LHCN-M2 (cell line): ENCODE measurements around the gene DHRS3. TPM values are rescaled to one million over a fixed set of nuclear protein-coding genes. Genes with fewer than 3 reads are reported as not detected.

Experiments
- DNase-seq: peaks from one replicate; pipeline ENCODE4 v3.0.0-alpha.2; 2012; ENCODE audit warnings: low read depth
- total RNA-seq: library from RNA; depleted of rRNA; stranded (reverse); fragments of >200 nt; gene quantifications from 2 replicates; pipeline ENCODE4 v1.2.3, GENCODE V29; 2014

DHRS3 gene
- total RNA-seq, 1 experiment from 2014 or later, result 1.6 TPM

GRCh38 chr1:12617511-12617900 lies 504 bp downstream of the DHRS3 start:
- no peak for DNase-seq

- no peak for DNase-seq
Measured at GRCh38 chr1:12616709-12617373, 1.2 kb downstream of the DHRS3 start.

- peak; percentile 63 for DNase-seq
Measured at GRCh38 chr1:12615865-12616708, 1.9 kb downstream of the DHRS3 start.

- no peak for DNase-seq
Measured at GRCh38 chr1:12615159-12615864, 2.7 kb downstream of the DHRS3 start.

GRCh38 chr1:12614402-12615158 lies 3.4 kb downstream of the DHRS3 start:
- DNase-seq, result no peak

- DNase-seq, result no peak
Measured at GRCh38 chr1:12613180-12613579, 4.8 kb downstream of the DHRS3 start.

- no peak for DNase-seq
Measured at GRCh38 chr1:12610941-12611340, 7.1 kb downstream of the DHRS3 start.

- peak; percentile 47 for DNase-seq
Measured at GRCh38 chr1:12610305-12610935, 7.6 kb downstream of the DHRS3 start.

GRCh38 chr1:12609469-12610003 lies 8.5 kb downstream of the DHRS3 start:
- DNase-seq, result no peak

GRCh38 chr1:12608311-12608957 lies 9.6 kb downstream of the DHRS3 start:
- DNase-seq, result no peak

- DNase-seq, result no peak
Measured at GRCh38 chr1:12607263-12607662, 10.7 kb downstream of the DHRS3 start.

- no peak for DNase-seq
Measured at GRCh38 chr1:12604986-12605385, 13.0 kb downstream of the DHRS3 start.

GRCh38 chr1:12604114-12604874 lies 13.7 kb downstream of the DHRS3 start:
- DNase-seq, result peak; percentile 99

GRCh38 chr1:12603224-12603623 lies 14.8 kb downstream of the DHRS3 start:
- DNase-seq, result no peak

- no peak for DNase-seq
Measured at GRCh38 chr1:12602659-12603024, 15.4 kb downstream of the DHRS3 start.

GRCh38 chr1:12601700-12602658 lies 16.0 kb downstream of the DHRS3 start:
- peak; percentile 96 for DNase-seq

GRCh38 chr1:12600880-12601633 lies 17.0 kb downstream of the DHRS3 start:
- DNase-seq, result no peak

- DNase-seq, result no peak
Measured at GRCh38 chr1:12600335-12600734, 17.7 kb downstream of the DHRS3 start.
